ENCODE data around the gene TRIM31.

Gene TRIM31

DNA sequence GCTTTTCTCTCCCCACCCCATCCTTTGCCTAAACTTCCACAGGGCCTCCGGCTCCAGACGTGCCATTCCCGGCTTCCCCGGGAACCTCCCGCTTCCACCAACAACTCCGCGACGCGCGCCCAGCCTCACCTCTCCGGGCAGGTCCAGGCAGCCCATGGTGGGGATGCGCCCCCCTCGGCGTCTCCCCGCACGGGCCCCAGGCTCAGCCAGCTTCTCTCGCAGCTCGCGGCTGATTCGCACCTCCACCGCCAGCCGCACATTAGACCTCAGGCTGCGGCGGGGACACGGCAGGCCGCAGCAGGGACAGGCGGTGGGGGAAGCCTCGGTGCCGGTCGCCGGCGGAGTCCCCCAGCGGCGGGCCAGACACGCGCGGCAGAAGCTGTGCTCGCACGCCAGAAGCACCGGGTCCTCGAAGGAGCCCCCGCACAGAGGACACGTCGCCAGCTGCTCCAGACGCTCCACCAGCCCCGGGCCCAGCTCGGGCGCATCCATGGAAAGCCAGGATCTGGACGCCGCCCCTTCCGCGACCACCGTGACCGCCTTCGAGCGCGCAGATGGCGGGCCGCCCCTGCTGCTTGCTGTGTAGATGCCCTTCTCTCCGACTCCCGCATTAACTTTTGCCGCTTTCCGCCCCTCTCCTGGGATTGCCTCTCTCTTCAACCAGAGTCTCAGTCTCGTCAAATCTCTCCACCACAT is 37.6 kb downstream of the TRIM31 start, which contains the start of gene RNF39:
Gene RNF39, minus strand, starts transcription at position 676 of the 696 bp plus-strand sequence. Its CDS starts 184 bp downstream, at position 492.
- peak; percentile 16 for DNase-seq

DNA sequence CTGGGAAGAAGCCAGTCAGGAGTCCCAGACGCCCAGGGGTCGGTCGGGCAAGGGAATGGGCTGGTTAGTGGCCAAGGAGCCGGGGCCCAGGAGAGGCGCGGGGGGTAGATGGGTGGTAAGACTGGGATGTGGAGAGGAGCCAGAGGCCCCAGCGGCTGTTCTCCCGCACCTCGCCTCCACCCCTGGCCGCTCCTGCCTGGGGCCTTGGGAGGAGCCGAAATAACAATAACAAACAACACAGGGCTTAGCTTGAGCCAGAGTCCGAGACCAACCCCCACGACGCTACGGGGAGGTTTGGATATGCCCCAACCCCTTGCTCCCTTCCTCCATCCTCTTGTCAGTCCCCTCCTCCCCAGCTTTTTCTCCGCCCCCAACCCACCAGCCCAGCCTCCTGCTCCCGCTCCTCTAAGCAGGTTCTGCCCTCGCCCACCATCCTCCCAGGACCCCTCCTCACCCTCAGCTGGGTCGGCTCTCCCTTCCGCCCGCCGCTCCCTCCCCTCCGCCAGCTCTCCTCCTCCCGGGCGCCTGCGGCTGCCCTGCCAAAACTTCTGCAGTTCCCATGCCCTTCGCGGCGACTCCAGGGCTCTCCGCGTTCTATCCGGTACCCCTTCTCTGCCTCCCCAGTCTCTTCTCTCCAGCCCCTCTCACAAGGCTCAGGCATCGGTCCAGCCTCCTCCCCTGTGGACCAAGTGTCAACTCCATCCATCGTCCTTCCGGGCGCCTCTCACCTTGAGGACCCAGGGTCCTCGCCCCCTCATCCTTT is 38.4 kb downstream of the TRIM31 start:
- DNase-seq: peak; percentile 2

DNA sequence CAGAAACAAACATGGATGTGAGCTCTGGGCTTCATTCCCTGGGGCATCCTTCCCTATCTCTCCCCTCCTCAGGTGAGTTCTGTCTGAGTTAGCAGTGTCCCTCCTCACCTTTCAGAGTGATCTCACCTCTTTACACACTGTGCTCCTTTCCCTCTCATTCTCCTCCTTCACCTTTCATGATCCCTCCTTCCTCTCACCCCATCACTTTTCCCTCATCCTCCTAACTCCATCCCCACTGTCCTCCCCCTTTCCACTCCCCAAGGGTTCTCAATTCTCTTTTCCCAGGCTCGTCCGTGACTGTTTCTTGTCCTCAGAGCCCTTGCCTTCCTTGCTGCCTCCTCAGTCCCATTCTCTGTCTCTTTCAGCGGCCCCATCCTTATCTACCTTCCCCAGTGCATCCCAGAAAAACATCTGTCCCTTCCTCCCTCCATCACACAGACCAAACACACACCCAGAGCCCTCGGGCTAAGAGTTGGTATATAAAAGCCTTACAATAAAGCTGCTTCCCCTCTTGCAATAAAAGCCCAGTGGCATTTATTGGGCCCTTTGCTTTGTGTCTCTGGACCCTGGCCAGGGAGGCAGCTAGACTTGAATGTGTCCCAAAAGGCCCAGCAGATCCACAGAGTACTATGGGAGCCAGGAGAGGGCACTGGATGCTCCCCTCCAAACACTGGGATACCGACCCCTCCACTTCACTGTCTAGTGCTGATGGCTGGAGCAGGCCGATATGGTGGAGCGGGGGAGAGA is 39.2 kb downstream of the TRIM31 start:
- DNase-seq: peak; percentile 10

DNA sequence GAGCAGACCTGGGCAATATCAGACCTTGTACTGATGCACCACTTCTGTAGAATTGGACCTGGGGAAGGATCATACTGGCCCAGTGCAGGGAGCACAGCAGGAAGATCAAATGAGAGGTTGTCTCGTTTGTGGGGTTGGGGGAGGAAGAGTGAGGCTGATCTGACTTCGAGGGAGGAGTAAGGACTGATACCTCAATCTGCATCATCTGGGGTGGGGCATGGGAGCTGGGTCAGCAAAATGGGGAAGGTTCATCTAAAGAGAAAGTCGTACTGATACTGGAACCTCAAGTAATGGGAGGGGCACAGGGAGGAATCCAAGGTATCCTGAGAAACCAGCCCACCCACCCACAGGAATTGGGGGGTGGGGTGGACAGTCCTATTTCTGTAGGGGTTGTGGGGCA is 41.0 kb downstream of the TRIM31 start:
- no peak for DNase-seq

DNA sequence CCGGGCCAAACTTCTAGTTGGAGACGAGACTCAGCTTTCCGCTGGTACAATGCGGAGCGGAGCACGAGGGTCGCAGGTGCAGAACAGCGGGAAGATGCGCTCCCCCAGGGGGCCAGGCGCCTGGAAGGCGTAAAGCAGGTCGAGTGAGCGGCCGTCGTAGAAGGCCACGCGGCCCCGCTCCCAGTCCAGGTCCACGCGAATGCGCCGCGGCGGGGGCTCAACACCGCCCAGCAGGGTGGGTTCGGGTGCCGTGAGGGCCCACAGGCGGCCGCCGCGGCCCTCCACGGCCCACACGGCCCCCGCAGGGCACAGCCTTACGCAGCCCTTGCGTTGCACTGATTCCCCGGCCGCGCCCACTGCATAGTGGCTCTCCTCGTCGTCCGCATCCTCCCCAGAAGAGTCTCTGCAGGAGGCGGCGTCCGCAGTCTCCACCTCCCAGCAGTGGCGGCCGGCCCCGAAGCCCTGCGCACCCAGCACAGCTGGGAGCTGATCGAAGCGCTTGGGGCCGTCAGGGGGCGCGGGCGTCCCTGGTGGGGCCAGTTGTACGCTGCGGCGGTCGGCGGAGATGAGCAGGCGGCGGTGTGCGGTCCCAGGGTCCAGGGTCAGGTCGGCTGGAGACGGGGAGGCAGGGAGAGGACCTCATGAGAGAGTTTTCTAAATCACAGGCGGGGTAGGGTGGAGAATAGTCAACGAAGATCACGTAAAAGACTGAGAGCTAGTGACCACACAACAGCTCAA is 41.6 kb downstream of the TRIM31 start:
- DNase-seq: no peak

DNA sequence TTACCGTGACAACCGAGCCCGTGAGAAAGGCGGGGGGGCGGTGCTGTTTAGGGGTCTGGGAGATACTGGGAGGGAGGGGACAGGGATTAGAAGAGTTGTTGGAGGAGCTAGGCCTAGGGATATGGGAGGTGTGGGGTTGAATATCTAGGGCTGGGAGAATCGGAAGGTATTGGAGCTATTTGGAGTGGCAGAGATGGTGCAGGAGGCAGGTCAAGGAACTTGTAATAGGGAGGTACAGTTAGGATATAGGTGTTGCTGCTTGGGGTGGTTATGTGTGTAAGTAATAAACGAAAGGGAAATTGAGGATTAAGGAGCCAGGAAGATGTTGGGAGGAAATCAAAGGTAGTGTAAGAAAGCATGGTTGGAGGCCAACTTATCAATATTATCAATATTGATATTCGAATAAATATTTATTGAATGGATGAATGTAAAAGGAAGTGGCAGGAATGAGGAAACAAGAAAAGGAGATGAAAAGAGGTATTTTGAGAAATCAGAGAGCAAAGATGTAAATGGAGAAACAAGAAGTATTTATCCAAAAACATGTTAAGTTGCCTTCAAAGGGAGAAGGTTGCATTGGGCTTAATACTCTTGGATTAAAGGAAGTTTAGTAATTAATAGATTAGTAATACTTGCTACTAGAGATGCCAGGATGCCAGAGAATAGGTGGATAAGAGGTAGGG is 45.3 kb downstream of the TRIM31 start:
- peak; percentile 81 for DNase-seq

DNA sequence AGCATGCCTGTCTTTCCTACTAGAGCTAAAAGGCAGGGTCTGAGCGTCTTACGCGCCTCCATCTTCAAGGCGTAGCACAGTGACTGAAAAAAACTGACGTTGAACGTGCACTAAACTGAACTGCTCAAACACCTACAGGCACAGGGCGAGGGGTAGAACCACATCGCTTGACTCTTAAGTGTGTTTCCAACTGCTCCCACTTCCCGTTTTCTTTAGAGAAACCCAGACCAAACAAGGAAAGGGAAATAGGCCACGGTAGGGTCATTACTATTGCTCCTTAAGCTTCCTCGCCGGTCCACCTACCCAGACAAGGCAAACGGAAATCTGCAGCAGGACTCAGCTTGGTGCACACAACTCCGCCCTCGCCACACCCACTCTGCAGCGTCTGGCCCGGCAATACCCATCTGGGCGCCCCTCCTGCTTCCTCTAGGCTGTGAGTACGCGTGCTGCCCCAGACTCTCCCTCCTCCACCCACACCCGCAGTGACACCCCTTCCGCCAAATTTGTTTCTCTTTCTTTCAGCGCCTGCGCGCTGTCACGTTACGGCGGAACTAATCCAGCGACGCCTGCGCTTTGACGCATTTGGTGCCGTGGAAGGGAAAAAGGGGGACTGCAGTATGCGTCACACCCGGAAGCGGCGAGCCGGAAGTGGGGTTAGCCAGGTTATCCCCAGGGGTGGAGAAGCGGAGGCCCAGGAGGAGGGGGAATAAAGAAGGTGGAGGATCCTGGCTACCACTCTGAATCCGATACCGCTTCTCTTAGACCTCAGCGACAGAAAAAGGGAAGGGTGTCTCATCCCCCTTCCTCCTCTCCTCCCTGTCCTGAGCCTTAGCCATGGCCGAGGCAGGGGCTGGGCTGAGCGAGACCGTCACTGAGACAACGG is 46.1 kb downstream of the TRIM31 start, which contains the start of gene PPP1R11:
Gene PPP1R11, plus strand, starts transcription at position 622 of the 883 bp plus-strand sequence. Its CDS starts 213 bp downstream, at position 835.
- peak; percentile 99 for DNase-seq

DNA sequence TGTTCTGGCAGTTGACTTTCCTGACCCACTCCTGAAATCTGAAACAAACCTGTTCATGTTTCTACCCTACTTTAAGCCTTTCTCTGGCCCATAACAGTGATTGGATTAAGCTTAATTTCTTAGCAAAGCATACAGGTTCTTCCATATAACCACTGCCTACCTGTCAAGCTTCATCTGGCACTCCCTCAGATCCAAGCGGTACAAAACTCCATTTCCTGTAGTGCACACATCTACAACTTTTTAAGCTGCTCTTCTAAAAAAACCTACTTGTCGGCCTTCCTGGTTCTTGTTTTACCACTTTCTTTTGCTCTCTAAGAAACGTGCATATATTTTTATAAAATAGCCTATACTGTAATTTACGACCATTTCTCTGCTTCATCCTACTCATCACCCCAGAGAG is 46.8 kb downstream of the TRIM31 start:
- DNase-seq: peak; percentile 1

DNA sequence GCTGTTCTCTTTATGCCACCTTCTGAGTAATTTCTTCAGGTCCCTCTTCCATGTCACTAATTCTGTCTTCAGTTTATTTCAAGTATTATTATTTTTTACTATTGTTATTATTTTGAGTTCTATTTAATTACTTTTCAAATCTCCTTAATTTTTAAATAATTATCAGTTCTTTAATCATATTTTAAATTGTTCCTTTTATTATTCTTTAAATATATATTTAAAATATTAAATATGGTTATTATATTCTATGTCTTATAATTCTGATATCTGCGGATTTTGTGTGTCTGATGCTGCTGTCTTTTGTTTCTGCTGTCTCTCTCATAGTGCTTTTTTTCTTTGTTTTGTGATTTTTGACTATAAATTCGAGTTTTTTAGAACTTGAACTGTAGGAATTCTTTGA is 49.6 kb downstream of the TRIM31 start:
- no peak for DNase-seq

DNA sequence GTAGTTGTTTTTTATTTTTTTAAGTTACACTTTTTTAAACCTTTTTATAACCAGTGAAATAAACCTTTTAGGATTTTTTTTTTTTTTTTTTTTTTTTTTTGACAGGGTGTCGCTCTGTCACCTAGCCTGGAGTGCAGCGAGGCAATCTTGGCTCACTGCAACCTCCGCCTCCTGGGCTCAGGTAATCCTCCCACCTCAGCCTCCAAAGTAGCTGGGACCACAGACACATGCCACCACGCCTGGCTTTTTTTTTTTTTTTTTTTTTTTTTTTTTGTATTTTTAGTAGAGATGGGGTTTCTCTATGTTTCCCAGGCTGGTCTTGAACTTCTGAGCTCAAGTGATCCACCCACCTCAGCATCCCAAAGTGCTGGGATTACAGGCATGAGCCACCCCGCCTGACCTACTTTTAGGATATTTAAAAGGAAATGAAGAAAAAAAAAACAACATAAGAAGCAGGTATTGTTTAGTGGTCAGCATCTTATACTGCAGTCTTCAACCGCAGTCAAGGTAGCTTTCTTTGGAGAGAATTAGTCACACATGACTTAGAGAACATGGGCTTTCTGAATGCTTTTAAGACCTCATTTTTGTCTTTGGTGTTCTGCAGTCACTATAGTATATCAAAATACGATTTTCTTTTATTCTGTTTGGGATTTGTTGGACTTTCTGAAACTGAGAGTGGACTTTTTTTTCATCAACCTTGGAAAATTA is 50.3 kb downstream of the TRIM31 start:
- DNase-seq: no peak

DNA sequence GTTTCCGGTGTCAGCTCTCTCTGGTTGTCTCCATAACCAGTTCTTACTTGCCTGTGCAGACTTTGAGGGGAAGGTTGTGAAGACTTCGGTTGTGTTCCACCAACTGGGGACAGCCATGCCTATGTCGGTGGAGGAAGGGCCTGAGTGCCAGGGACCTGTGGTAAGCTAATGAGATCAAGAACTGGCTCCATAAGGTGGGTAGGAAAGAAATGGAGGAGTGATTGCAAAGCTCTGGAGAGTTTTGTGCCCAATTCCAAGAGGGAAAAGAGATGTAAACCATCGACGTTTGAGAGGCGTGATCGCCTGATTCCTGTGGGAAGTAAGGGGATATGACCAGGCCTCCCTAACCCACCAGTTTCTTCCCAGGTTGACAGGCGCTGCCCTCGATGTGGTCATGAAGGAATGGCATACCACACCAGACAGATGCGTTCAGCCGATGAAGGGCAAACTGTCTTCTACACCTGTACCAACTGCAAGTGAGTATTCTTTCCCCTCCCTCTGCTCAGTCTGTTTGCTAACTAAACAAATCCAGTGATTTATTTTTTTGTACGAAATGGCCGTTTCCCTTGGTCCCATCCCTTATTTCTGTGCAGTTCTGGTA is 50.9 kb downstream of the TRIM31 start:
- DNase-seq: no peak

DNA sequence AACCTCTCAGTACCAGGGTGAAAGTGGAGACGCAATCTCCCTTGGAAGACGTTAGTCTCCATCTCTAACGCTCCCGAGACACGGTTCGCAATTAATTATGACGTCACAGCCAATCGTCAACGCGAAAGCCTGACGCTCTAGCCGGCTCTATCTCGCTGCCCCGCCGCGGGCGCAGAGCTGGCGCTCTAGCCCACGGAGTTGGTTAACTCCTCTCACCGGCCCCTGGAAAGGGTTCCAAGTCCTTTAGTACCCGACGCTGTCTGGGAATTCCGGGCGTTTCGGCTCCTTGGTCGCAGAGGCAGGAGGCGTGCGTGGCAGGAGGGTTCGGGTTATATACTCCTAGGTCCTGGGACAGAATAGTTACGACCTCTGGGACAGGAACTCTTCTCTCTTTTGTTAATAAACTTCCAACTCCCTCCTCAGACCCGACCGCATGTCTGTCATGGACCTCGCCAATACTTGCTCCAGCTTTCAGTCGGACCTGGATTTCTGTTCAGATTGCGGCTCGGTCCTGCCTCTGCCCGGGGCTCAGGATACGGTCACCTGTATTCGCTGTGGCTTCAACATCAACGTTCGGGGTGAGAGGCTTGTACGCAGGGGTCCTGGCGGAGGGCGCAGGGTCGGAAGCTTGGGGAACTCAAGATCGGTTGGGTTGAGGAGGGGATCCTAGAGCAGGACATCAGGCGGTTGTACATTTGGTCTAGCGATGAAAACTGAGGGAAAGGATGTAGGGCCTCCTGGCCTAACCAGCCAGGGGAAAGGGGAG is 51.6 kb downstream of the TRIM31 start, which contains the start of gene POLR1H:
Gene POLR1H, plus strand, starts transcription at position 174 of the 766 bp plus-strand sequence. Its CDS starts 260 bp downstream, at position 434.
- DNase-seq: peak; percentile 96

DNA sequence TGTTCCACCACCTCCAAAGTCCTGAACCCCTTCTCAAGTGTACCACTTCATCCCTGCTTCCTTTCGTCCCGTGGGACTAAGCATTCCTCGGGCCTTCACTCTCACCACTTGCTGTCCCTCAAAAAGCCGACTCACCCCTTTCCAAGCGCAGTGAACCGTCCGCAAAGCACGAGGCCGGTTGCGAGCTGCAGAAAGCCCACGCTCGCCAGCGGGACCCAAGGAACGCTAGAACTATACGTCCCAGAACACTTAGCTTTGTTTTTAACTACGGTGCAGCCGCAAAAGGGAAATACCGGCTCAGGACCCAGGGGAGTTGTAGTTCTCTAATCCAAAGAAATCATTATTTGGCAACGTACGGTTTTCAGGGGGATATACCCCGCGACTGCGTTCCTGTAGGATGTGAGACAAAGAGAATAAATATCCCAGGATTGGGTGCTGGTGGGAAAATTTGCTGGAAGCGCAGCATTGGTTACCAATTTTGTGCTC is 52.2 kb downstream of the TRIM31 start:
- no peak for DNase-seq

DNA sequence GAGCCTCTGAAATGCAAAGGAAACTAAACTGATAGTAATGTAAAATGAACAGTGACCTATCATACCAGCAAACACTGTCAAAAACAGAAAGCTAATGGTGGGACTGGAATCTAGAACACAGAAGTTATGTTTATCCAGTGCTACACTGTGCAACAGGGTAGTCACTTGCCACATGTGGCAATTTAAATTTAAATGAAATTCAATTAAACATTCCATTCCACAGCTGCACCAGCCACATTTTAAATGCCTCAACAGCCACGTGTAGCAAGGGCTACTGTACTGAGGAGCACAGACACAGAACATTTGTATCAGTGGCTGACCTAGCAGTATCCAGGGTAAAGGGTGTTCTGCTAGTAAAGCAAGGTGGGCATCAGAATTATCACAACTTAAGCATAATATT is 57.4 kb downstream of the TRIM31 start:
- no peak for DNase-seq

DNA sequence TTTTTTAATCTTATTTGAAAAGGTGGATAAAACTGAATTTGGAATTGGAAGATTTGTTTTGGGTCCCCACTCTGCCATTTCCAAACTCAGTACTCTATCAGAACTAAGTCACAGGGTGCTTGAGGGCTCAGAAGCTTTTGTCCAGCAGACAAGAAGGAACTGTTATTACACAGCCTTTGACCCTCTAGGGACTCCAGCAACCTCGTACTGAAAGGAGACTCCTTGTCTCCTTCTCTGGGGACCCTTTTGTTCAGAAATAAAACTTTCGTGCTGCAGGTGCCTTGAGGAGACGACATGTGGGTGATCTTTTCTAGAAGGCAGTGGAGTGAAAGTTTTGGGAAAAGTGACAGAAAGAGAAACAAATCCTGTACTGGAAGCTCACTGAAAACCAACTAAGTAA is 59.2 kb downstream of the TRIM31 start:
- no peak for DNase-seq

Measured in NCI-H1105 treated with DMSO at 0.1 percent for 48 hours (cell line).